A172 (cell line): ENCODE data around the gene ARPC4. TPM values are rescaled to one million over a fixed set of nuclear protein-coding genes. Genes with fewer than 3 reads are reported as not detected.
"Not testable (repeated sequence)": the region's sequence is repeated elsewhere in the genome, so short reads cannot be mapped to it uniquely, and the experiment has no call there.

ENCODE experiments used
- DNase-seq: peaks from one replicate; pipeline ENCODE4 v3.0.0-alpha.2; 2015; ENCODE audit warnings: low spot score
- total RNA-seq: library from RNA; depleted of rRNA; stranded (reverse); fragments of >200 nt; shearing (Covaris generic); gene quantifications from 2 replicates; pipeline ENCODE4 v1.2.3, GENCODE V29; 2014

ARPC4 gene
- total RNA-seq, 1 experiment from 2014 or later = 196 TPM

GRCh38 chr3:9770276-9770812 is 22.5 kb upstream of the ARPC4 start:
- no peak for DNase-seq

GRCh38 chr3:9771007-9771406 is 21.9 kb upstream of the ARPC4 start:
- DNase-seq = not testable (repeated sequence)

GRCh38 chr3:9776896-9777693 is 15.8 kb upstream of the ARPC4 start:
- DNase-seq = no peak

GRCh38 chr3:9777694-9778021 is 15.2 kb upstream of the ARPC4 start:
- no peak for DNase-seq

GRCh38 chr3:9778143-9779074 is 14.5 kb upstream of the ARPC4 start:
- no peak for DNase-seq

GRCh38 chr3:9779075-9779593 is 13.7 kb upstream of the ARPC4 start:
- DNase-seq = no peak

GRCh38 chr3:9779721-9780457 is 13.0 kb upstream of the ARPC4 start:
- no peak for DNase-seq

- no peak for DNase-seq
These were observed 12.4 kb upstream of the ARPC4 start for GRCh38 chr3:9780458-9780812.

GRCh38 chr3:9780910-9781309 is 12.0 kb upstream of the ARPC4 start:
- DNase-seq = no peak

GRCh38 chr3:9781551-9781950 is 11.3 kb upstream of the ARPC4 start:
- DNase-seq = no peak

GRCh38 chr3:9781978-9782603 is 10.8 kb upstream of the ARPC4 start:
- DNase-seq = no peak

GRCh38 chr3:9782770-9783169 is 10.1 kb upstream of the ARPC4 start:
- no peak for DNase-seq

- DNase-seq = no peak
These were observed 8.9 kb upstream of the ARPC4 start for GRCh38 chr3:9783954-9784353.

- no peak for DNase-seq
These were observed 7.9 kb upstream of the ARPC4 start for GRCh38 chr3:9784965-9785364.

- DNase-seq = no peak
These were observed 7.3 kb upstream of the ARPC4 start for GRCh38 chr3:9785602-9786001.

GRCh38 chr3:9786209-9786739 is 6.6 kb upstream of the ARPC4 start:
- DNase-seq = no peak

GRCh38 chr3:9786825-9787669 is 5.8 kb upstream of the ARPC4 start:
- DNase-seq = no peak

- no peak for DNase-seq
These were observed 5.2 kb upstream of the ARPC4 start for GRCh38 chr3:9787714-9788113.

- DNase-seq = no peak
These were observed 1.8 kb upstream of the ARPC4 start for GRCh38 chr3:9791127-9791526.

- no peak for DNase-seq
These were observed 985 bp upstream of the ARPC4 start for GRCh38 chr3:9791790-9792404.
